Activated T-helper 1 cell treated with anti-CD3 and anti-CD28 coated beads, Interleukin-12 subunit alpha, Interleukin-12 subunit beta, Interleukin-2, Interleukin-4 antibody, amounts not matched to agents 30 ng/mL and 10 ng/mL and 1 ng/mL, durations not matched to agents 14 hours and 24 hours and 36 hours (primary cell): ENCODE results near the gene FOXN4. TPM values are rescaled to one million over a fixed set of nuclear protein-coding genes. Genes with fewer than 3 reads are reported as not detected.

Experiments used
- DNase-seq: peaks from one replicate; pipeline ENCODE4 v3.0.0; 2021; ENCODE audit warnings: low spot score
- H3K27ac Mint-ChIP-seq: one replicate; pipeline ENCODE4 v1.8.0; 2021; ENCODE audit warnings: mild to moderate bottlenecking, mixed read lengths
- H3K27me3 Mint-ChIP-seq: one replicate; pipeline ENCODE4 v1.8.0; 2022; ENCODE audit warnings: mild to moderate bottlenecking, moderate library complexity, mixed read lengths; ENCODE audit not compliant: insufficient read depth
- H3K36me3 Mint-ChIP-seq: one replicate; pipeline ENCODE4 v1.8.0; 2021; ENCODE audit warnings: low read depth, mixed read lengths
- H3K4me1 Mint-ChIP-seq: one replicate; pipeline ENCODE4 v1.8.0; 2021; ENCODE audit warnings: low read depth, mixed read lengths
- H3K4me3 Mint-ChIP-seq: one replicate; pipeline ENCODE4 v1.8.0; 2021; ENCODE audit warnings: mild to moderate bottlenecking, moderate library complexity, mixed read lengths
- H3K9me3 Mint-ChIP-seq: one replicate; pipeline ENCODE4 v1.8.0; 2021; ENCODE audit warnings: mixed read lengths
- intact Hi-C: fragments of 100-400 bp; cut with micrococcal nuclease; formaldehyde crosslinking; loops from one replicate; pipeline ENCODE4 v1.15.1; 2024
- total RNA-seq: library from RNA; stranded (reverse); gene quantifications from 2 replicates; pipeline ENCODE4 v1.2.3, GENCODE V29; 2022

Gene FOXN4
- total RNA-seq, 1 donor from 2014 or later = not detected

DNA sequence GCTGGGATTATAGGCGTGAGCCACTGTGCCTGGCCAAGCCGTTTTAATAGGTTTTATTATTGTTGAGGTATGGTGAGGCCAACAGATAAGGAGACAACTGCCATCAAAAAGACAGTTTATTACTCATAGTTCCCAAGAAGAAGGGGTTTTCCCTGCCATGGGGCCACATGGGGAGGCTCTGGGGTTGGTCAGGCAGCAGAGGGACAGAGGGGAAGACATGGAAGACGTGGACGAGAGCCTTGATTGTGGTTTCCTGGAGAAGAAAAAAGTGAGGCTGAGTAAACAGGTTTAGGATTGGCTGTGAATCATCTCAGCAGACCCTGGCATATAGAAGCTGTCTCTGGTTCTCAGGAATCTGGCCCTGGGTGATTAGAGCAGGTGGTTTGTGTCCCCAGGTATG lies 69.9 kb downstream of the FOXN4 start:
- H3K27me3 Mint-ChIP-seq = no peaks in the 10 kb centered on the region
- H3K4me1 Mint-ChIP-seq = no peaks in the 10 kb centered on the region
- no peaks in the 10 kb centered on the region for H3K9me3 Mint-ChIP-seq
- no peak overlapping the region for H3K4me3 Mint-ChIP-seq
- H3K27ac Mint-ChIP-seq = no peak overlapping the region
- intact Hi-C loops = no loop called here
- DNase-seq = no peak
- no peaks in the 10 kb centered on the region for H3K36me3 Mint-ChIP-seq

DNA sequence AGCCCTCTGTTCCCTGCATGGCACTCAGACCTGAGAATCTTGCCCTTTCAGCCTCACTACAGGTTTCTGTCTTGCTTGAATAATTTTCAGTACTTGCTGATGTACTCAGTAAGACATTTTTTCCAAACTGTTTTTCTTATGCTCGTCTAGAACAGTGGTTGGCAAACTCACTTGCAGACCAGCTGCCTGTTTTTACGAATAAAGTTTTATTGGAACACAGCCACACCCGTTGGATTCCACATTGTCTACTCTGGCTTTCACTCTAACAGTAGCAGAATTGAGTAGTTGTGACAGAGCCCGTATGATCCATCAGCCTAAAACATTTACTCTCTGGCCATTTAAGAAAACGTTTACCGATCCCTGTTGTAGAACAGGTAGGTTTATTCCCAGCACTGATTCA lies 72.8 kb downstream of the FOXN4 start:
- no peaks in the 10 kb centered on the region for H3K9me3 Mint-ChIP-seq
- no peaks in the 10 kb centered on the region for H3K4me1 Mint-ChIP-seq
- no peak overlapping the region for H3K27ac Mint-ChIP-seq
- H3K4me3 Mint-ChIP-seq = no peak overlapping the region
- DNase-seq = no peak
- H3K27me3 Mint-ChIP-seq = no peaks in the 10 kb centered on the region
- H3K36me3 Mint-ChIP-seq = no peaks in the 10 kb centered on the region
- intact Hi-C loops = no loop called here

- Mint-ChIP-seq H3K36me3 (no peaks in the 10 kb centered on the region), H3K4me3 (no peak overlapping the region), H3K27ac (no peak overlapping the region), H3K4me1 (no peaks in the 10 kb centered on the region), H3K9me3 (no peaks in the 10 kb centered on the region), H3K27me3 (no peaks in the 10 kb centered on the region)
- DNase-seq = no peak
- intact Hi-C loops = no loop called here
Observed at GRCh38 chr12:109234012-109234411, 75.1 kb downstream of the FOXN4 start.

GRCh38 chr12:109232731-109233130 lies 76.4 kb downstream of the FOXN4 start:
- Mint-ChIP-seq H3K4me3 (no peak overlapping the region), H3K36me3 (no peaks in the 10 kb centered on the region), H3K27ac (no peak overlapping the region), H3K4me1 (no peaks in the 10 kb centered on the region), H3K9me3 (no peaks in the 10 kb centered on the region), H3K27me3 (no peaks in the 10 kb centered on the region)
- intact Hi-C loops = no loop called here
- DNase-seq = no peak

DNA sequence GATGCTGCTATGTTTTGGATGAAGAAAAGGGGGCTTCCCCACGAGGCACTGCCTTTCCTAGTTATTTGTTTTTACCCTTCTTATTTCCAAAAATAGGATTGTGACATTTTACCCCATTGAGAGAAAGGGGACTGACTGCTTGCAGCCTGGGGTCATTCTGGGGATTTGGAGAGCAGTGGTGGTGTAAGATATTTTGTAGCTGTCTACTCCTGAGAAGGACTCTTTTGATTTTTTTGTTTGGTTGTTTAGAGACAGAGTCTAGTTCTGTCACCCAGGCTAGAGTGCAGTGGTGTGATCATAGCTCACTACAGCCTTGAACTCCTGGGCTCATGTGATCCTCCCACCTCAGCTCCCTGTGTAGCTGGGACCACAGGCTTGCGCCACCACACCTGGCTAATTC lies 78.9 kb downstream of the FOXN4 start:
- intact Hi-C loops = no loop called here
- H3K4me3 Mint-ChIP-seq = no peak overlapping the region
- DNase-seq = no peak

DNA sequence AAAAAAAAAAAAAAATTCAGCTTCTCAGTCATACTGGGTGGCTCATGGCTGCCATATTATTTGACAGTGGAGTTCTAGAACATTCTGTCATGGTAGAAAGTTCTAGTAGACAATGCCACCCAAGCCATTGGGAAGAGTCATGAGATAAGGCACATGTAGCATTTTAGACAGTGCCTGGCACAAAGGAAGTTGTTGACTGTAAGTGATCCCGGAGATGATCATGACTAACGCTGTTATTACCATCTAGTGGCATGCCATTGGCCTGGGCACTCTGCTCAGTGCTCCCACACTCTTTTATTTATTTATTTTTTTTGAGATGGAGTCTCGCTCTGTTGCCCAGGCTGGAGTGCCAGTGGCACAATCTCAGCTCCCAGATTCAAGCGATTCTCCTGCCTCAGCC lies 80.4 kb downstream of the FOXN4 start:
- Mint-ChIP-seq H3K27ac (no peak overlapping the region), H3K4me3 (no peak overlapping the region), H3K4me1 (no peaks in the 10 kb centered on the region), H3K36me3 (no peaks in the 10 kb centered on the region), H3K9me3 (no peaks in the 10 kb centered on the region), H3K27me3 (no peaks in the 10 kb centered on the region)
- DNase-seq = no peak
- intact Hi-C loops = no loop called here

More for the DNA sequence above, 78.9 kb downstream of the FOXN4 start:
- no peaks in the 10 kb centered on the region for H3K4me1 Mint-ChIP-seq
- no peaks in the 10 kb centered on the region for H3K36me3 Mint-ChIP-seq
- no peaks in the 10 kb centered on the region for H3K9me3 Mint-ChIP-seq
- no peaks in the 10 kb centered on the region for H3K27me3 Mint-ChIP-seq
- no peak overlapping the region for H3K27ac Mint-ChIP-seq

Other genes with a start within 250 kb of the FOXN4 start
- 43.6 and 47.4 TPM in 2 replicates for gene ALKBH2, start 215.8 kb downstream of the FOXN4 start, total RNA-seq
- 95.8 and 102 TPM in 2 replicates for gene UNG, start 211.7 kb downstream of the FOXN4 start, total RNA-seq
- gene ACACB, start 192.7 kb downstream of the FOXN4 start, total RNA-seq = 5.0 and 6.9 TPM in 2 replicates
- not detected in 2 replicates for gene MYO1H, start 38.6 kb upstream of the FOXN4 start, total RNA-seq
- 48.3 and 51.2 TPM in 2 replicates for gene KCTD10, start 168.0 kb upstream of the FOXN4 start, total RNA-seq
- 28.7 and 29.3 TPM in 2 replicates for gene UBE3B, start 168.3 kb upstream of the FOXN4 start, total RNA-seq